CD4-positive, alpha-beta T cell (primary cell): ENCODE data around the gene SYN1. TPM values are rescaled to one million over a fixed set of nuclear protein-coding genes. Genes with fewer than 3 reads are reported as not detected.

ENCODE experiments used
- ATAC-seq: fragments of 200-7000 bp; cut with Tn5 transposase; one replicate; pipeline ENCODE4 v1.10.0; 2022; ENCODE audit warnings: mild to moderate bottlenecking; ENCODE audit not compliant: poor library complexity
- CTCF ChIA-PET: fragments of 350-600 bp; sonication (Branson Sonifier 250); formaldehyde crosslinking; loops from one replicate; lab custom pipeline; 2021; ENCODE audit warnings: antibody characterized with exemption, inconsistent platforms; lab: Charles Lee
- POLR2A ChIA-PET: fragments of 350-600 bp; sonication (Branson Sonifier 250); formaldehyde crosslinking; loops from one replicate; lab custom pipeline; 2021; ENCODE audit warnings: antibody characterized with exemption, inconsistent platforms; lab: Charles Lee
- DNase-seq, 14 experiments: peaks; one replicate each; pipeline ENCODE4 v3.0.0-alpha.2; 2013 to 2020; ENCODE audit warnings: mixed read lengths in 2 of 14
- H3K27ac ChIP-seq, 2 donors: one replicate each; pipeline versions ENCODE4 v1.5.1 to v1.7.0; 2013; ENCODE audit warnings: low read length in 2 of 2, low read depth in 1 of 2, mild to moderate bottlenecking in 1 of 2
- H3K27me3 ChIP-seq, 2 experiments: 1 replicate in 1 of 2; 2 replicates in 1 of 2; pipeline versions ENCODE4 v1.6.1 to v1.7.0; 2013; ENCODE audit warnings: low read length in 2 of 2, control low read depth in 1 of 2, mild to moderate bottlenecking in 1 of 2, moderate library complexity in 1 of 2; ENCODE audit not compliant: insufficient read depth in 2 of 2, control insufficient read depth in 1 of 2
- H3K36me3 ChIP-seq: one replicate; pipeline ENCODE4 v1.6.1; 2013; ENCODE audit warnings: low read length, control low read depth; ENCODE audit not compliant: insufficient read depth
- H3K4me1 ChIP-seq: one replicate; pipeline ENCODE4 v1.6.1; 2013; ENCODE audit warnings: low read length, control low read depth; ENCODE audit not compliant: insufficient read depth
- H3K4me3 ChIP-seq: one replicate; pipeline ENCODE4 v1.5.1; 2013; ENCODE audit warnings: mild to moderate bottlenecking, low read length, moderate library complexity
- H3K9me3 ChIP-seq, 2 experiments: 1 replicate in 1 of 2; 2 replicates in 1 of 2; pipeline versions ENCODE4 v1.6.1 to v1.7.0; 2013; ENCODE audit warnings: low read length in 2 of 2, mild to moderate bottlenecking in 2 of 2, control low read depth in 1 of 2, moderate library complexity in 1 of 2; ENCODE audit not compliant: control insufficient read depth in 1 of 2, insufficient read depth in 1 of 2
- H3K27ac Mint-ChIP-seq: one replicate; pipeline ENCODE4 v1.8.0; 2020; ENCODE audit warnings: mixed read lengths
- H3K27me3 Mint-ChIP-seq: one replicate; pipeline ENCODE4 v1.8.0; 2021; ENCODE audit warnings: mixed read lengths
- H3K36me3 Mint-ChIP-seq: one replicate; pipeline ENCODE4 v1.8.0; 2021; ENCODE audit warnings: low read depth, mixed read lengths
- H3K4me1 Mint-ChIP-seq: one replicate; pipeline ENCODE4 v1.8.0; 2021; ENCODE audit warnings: low read depth, mixed read lengths
- H3K4me3 Mint-ChIP-seq: one replicate; pipeline ENCODE4 v1.8.0; 2020; ENCODE audit warnings: mild to moderate bottlenecking, mixed read lengths
- H3K9me3 Mint-ChIP-seq: one replicate; pipeline ENCODE4 v1.8.0; 2020; ENCODE audit warnings: mixed read lengths
- CTCF ChIP-seq: fragments of 200-600 bp; IDR thresholded peaks from one replicate; pipeline ENCODE4 v1.8.0; 2022; ENCODE audit warnings: antibody characterized with exemption, mild to moderate bottlenecking
- intact Hi-C, 2 experiments: fragments of 100-400 bp; cut with DNase I in 1 of 2; cut with micrococcal nuclease in 1 of 2; formaldehyde crosslinking; loops; one replicate each; pipeline versions ENCODE4 v1.15.1 to v1.9.0; 2023 to 2025; cut with DNase I, micrococcal nuclease
- total RNA-seq, 174 experiments: library from RNA in 2 of 174; stranded (reverse) in 2 of 174; gene quantifications; one replicate each; pipeline ENCODE4 v1.2.3 and lab custom pipeline; 2021 to 2026

Gene SYN1
- total RNA-seq, 2 experiments from 2014 or later, result 0.27 to 0.87 TPM

- ChIA-PET POLR2A (no interaction called here), CTCF (no interaction called here)
- no peak overlapping the region for H3K27ac Mint-ChIP-seq
- H3K36me3 Mint-ChIP-seq, result peaks cover 16% of the 10 kb centered on the region
- H3K36me3 ChIP-seq, result no peaks in the 10 kb centered on the region
- no peaks in the 10 kb centered on the region for H3K27me3 ChIP-seq
- intact Hi-C loops, result no loop called here
- H3K9me3 ChIP-seq, result peaks cover 6 to 8% of the 10 kb centered on the region in 2 experiments
- H3K9me3 Mint-ChIP-seq, result peaks cover 6% of the 10 kb centered on the region
- H3K4me1 Mint-ChIP-seq, result peaks cover 20% of the 10 kb centered on the region
- no peak overlapping the region for H3K4me3 ChIP-seq
- ATAC-seq (no peak), DNase-seq (no peak)
- H3K27me3 Mint-ChIP-seq, result no peaks in the 10 kb centered on the region
- H3K4me1 ChIP-seq, result peaks cover 11% of the 10 kb centered on the region
- TF ChIP-seq CTCF, result no peak
- H3K27ac ChIP-seq, result no peak overlapping the region
- no peak overlapping the region for H3K4me3 Mint-ChIP-seq
Observed at GRCh38 chrX:47593522-47593921, 26.1 kb downstream of the SYN1 start.

DNA sequence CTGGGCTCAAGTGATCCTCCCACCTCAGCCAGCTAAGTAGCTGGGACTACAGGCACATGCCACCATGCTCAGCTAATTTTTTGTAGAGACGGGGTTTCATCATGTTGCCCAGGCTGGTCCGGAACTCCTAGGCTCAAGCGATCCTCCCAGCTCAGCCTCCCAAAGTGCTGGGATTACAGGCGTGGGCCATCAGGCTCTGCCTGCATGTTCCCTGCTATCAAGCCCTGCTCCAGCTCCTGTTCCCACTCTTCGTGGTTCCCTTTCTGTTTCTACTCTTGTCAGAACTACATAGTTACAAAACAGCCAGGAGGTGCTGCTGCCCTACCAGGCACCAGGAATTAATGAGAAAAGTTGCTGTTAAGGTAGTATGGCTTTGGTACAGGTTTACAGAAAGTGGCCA, 28.7 kb downstream of the SYN1 start:
- TF ChIP-seq CTCF, result no peak
- Mint-ChIP-seq H3K27ac (no peak overlapping the region), H3K27me3 (no peaks in the 10 kb centered on the region), H3K4me3 (no peak overlapping the region), H3K4me1 (peaks cover 12% of the 10 kb centered on the region), H3K36me3 (peaks cover 4% of the 10 kb centered on the region), H3K9me3 (no peaks in the 10 kb centered on the region)
- ATAC-seq, result no peak
- POLR2A ChIA-PET, result no interaction called here
- H3K36me3 ChIP-seq, result no peaks in the 10 kb centered on the region
- peaks cover 6% of the 10 kb centered on the region for H3K4me1 ChIP-seq
- H3K9me3 ChIP-seq, result no peaks in the 10 kb centered on the region
- no peak overlapping the region for H3K4me3 ChIP-seq
- intact Hi-C loops, result no loop called here
- CTCF ChIA-PET, result no interaction called here
- no peaks in the 10 kb centered on the region for H3K27me3 ChIP-seq
- DNase-seq, result no peak
- H3K27ac ChIP-seq, result no peak overlapping the region

- Histone ChIP-seq H3K36me3 (peaks cover 6% of the 10 kb centered on the region), H3K4me3 (no peak overlapping the region), H3K9me3 (no peaks in the 10 kb centered on the region), H3K4me1 (peaks cover 8% of the 10 kb centered on the region), H3K27me3 (no peaks in the 10 kb centered on the region), H3K27ac (no peak overlapping the region)
- intact Hi-C loops, result no loop called here
- ATAC-seq (no peak), DNase-seq (no peak)
- ChIA-PET CTCF (no interaction called here), POLR2A (no interaction called here)
- Mint-ChIP-seq H3K36me3 (peaks cover 5% of the 10 kb centered on the region), H3K27ac (no peak overlapping the region), H3K4me3 (no peak overlapping the region), H3K27me3 (no peaks in the 10 kb centered on the region), H3K9me3 (no peaks in the 10 kb centered on the region), H3K4me1 (peaks cover 10% of the 10 kb centered on the region)
- TF ChIP-seq CTCF, result no peak
Observed at GRCh38 chrX:47587906-47588735, 31.5 kb downstream of the SYN1 start.
